ENCODE measurements around the gene C1QB.
"Not testable (repeated sequence)": the region's sequence is repeated elsewhere in the genome, so short reads cannot be mapped to it uniquely, and the experiment has no call there.

Gene C1QB

DNA sequence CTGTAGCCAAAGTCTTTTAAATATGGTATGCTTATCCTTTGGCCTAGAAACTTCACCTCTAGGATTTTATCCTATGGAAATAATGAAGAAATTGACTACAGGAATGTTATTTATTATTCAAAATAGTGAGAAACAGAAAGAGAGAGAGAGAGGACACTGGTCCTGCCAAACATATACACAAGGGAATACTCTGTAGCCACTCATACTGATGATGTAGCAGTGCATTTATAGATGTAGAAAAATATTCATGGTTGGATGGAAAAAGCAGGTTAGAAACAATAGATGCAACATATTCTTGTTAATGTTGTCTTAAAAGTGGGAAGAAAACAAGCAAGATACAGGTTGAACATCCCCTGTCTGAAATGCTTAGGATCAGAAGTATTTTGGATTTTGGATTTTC, 35.4 kb downstream of the C1QB start:
- H3K4me1 ChIP-seq (ENCODE audit: control insufficient read depth, insufficient read depth, low read length), result no peaks in the 10 kb centered on the region
- no peaks in the 10 kb centered on the region for H3K27me3 ChIP-seq (ENCODE audit: control insufficient read depth, insufficient read depth, low read length)

DNA sequence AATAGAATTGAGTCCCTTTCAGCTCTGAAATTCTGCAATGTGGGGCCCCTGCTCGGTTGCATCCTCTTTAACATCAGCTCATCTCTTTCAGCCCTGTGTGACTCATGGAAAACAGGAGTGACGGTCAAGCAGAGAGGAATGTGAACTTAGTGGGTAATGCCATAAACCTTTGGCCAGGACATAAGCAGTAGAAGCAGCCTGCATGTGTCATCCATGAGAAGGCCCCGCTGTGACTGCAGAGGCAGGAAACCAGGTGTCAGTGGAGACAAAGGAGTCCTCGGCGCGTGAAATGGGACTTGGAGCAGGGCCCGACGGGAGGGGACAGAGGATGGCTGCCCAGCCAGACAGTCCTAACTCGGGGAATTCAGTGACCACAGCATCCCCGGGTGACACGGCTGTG, 36.5 kb downstream of the C1QB start:
- Histone ChIP-seq H3K9ac (ENCODE audit: low read depth, low read length) (no peak overlapping the region), H3K4me1 (ENCODE audit: control insufficient read depth, insufficient read depth, low read length) (no peaks in the 10 kb centered on the region), H3K4me3 (ENCODE audit: low read depth, low read length) (no peak overlapping the region), H3K36me3 (ENCODE audit: control insufficient read depth, insufficient read depth, low read length) (no peaks in the 10 kb centered on the region), H3K27me3 (ENCODE audit: control insufficient read depth, insufficient read depth, low read length) (no peaks in the 10 kb centered on the region), H3K9me3 (ENCODE audit: control insufficient read depth, insufficient read depth, low read length) (no peaks in the 10 kb centered on the region)

More for the DNA sequence above, 35.4 kb downstream of the C1QB start:
- Histone ChIP-seq H3K4me3 (ENCODE audit: low read depth, low read length) (no peak overlapping the region), H3K36me3 (ENCODE audit: control insufficient read depth, insufficient read depth, low read length) (no peaks in the 10 kb centered on the region), H3K9ac (ENCODE audit: low read depth, low read length) (no peak overlapping the region), H3K9me3 (ENCODE audit: control insufficient read depth, insufficient read depth, low read length) (no peaks in the 10 kb centered on the region)

DNA sequence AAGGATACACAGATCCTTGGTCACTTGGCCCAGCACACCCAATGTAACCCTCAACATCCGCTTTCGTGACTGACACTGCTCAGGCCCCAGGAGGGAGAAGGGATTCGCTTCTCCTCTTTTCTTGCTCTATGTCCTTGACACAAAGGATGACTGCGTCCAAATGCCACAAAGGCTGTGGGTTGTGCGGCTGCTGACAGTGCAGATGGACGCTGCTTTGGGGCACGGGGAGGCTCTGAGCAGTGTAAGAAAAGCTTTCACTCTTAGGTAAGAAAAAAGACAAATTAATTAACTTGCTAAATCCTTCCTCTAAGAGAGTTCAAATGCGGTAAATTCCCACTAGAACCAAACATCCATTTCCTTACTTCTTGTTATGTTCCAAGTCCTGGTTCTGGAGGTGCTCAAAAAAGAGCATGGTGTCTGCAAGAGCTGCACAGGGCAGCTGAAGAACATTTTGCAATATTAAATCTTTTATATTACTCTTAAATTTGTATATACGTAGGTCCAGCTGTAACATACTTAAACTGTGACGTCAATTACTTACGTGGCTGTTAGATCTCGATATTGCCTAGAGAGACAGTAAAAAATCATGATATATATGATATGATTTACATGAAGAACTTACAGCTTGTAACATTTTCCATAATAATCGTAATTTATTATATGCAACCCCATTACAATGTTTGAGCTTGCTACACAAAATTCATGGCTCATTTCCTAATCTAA, 38.2 kb downstream of the C1QB start:
- Histone ChIP-seq H3K36me3 (ENCODE audit: control insufficient read depth, insufficient read depth, low read length) (no peaks in the 10 kb centered on the region), H3K4me3 (ENCODE audit: low read depth, low read length) (no peak overlapping the region), H3K27me3 (ENCODE audit: control insufficient read depth, insufficient read depth, low read length) (no peaks in the 10 kb centered on the region), H3K9me3 (ENCODE audit: control insufficient read depth, insufficient read depth, low read length) (no peaks in the 10 kb centered on the region), H3K9ac (ENCODE audit: low read depth, low read length) (no peak overlapping the region), H3K4me1 (ENCODE audit: control insufficient read depth, insufficient read depth, low read length) (no peaks in the 10 kb centered on the region)

DNA sequence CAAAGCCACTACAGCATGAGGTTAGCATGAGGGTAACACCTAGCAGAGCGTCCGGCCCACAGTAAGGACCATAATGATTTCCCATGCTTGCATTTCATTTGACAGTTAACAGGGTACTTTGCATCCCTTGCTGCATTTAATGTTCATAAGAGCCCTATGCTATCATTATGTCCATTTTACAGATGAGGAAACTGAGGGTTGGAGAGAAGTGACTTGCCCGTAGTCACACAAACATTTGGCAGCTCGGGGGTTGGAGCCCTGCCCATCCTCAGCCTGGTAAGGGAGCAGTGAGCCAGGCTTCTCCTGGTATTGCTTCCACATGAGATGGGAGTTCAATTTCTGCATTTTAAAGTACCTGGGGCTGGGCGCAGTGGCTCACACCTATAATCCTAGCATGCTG, 41.1 kb downstream of the C1QB start:
- Histone ChIP-seq H3K9ac (ENCODE audit: low read depth, low read length) (no peak overlapping the region), H3K4me3 (ENCODE audit: low read depth, low read length) (no peak overlapping the region), H3K9me3 (ENCODE audit: control insufficient read depth, insufficient read depth, low read length) (no peaks in the 10 kb centered on the region), H3K36me3 (ENCODE audit: control insufficient read depth, insufficient read depth, low read length) (no peaks in the 10 kb centered on the region), H3K4me1 (ENCODE audit: control insufficient read depth, insufficient read depth, low read length) (no peaks in the 10 kb centered on the region), H3K27me3 (ENCODE audit: control insufficient read depth, insufficient read depth, low read length) (no peaks in the 10 kb centered on the region)

DNA sequence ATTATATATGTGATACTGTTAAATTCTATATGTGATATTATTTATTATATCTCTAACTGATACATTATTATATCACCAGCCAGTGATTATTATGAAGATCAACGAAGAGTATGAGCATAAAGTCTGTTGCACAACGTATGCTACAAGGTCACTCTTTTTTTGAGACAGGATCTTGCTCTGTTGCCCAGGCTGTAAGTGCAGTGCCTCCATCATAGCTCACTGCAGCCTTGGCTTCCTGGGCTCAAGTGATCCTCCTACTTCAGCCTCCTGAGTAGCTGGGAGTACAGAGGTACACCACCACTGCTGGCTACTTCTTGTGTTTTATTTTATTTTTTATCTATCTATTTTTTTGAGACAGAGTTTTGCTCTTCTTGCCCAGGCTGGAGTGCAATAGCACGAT, 43.6 kb downstream of the C1QB start:
- H3K9ac ChIP-seq (ENCODE audit: low read depth, low read length), result no peak overlapping the region
- no peak overlapping the region for H3K4me3 ChIP-seq (ENCODE audit: low read depth, low read length)
- H3K36me3 ChIP-seq (ENCODE audit: control insufficient read depth, insufficient read depth, low read length), result no peaks in the 10 kb centered on the region
- H3K27me3 ChIP-seq (ENCODE audit: control insufficient read depth, insufficient read depth, low read length), result no peaks in the 10 kb centered on the region
- H3K4me1 ChIP-seq (ENCODE audit: control insufficient read depth, insufficient read depth, low read length), result no peaks in the 10 kb centered on the region
- H3K9me3 ChIP-seq (ENCODE audit: control insufficient read depth, insufficient read depth, low read length), result no peaks in the 10 kb centered on the region

DNA sequence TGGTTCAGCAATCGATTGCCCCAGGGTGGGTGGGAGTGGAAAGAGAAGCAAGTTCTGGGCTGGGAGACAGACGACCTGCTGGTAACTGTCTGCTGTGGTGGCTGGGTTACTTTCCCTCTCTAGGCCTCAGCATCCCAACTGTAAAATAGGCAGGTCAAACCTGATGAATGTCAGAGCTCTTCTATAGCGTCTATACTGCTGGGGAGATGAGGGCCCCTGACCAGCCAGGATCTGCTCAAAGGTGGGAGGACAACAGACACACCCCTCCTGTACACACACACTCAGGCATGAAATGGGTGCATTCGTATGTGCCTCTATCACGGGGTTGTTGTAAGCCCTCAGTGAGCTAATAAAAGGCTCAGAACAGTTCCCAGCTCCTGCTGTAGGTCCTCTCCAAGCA, 44.9 kb downstream of the C1QB start:
- Histone ChIP-seq H3K4me1 (ENCODE audit: control insufficient read depth, insufficient read depth, low read length) (no peaks in the 10 kb centered on the region), H3K36me3 (ENCODE audit: control insufficient read depth, insufficient read depth, low read length) (no peaks in the 10 kb centered on the region), H3K4me3 (ENCODE audit: low read depth, low read length) (no peak overlapping the region), H3K9me3 (ENCODE audit: control insufficient read depth, insufficient read depth, low read length) (no peaks in the 10 kb centered on the region), H3K9ac (ENCODE audit: low read depth, low read length) (no peak overlapping the region), H3K27me3 (ENCODE audit: control insufficient read depth, insufficient read depth, low read length) (no peaks in the 10 kb centered on the region)

DNA sequence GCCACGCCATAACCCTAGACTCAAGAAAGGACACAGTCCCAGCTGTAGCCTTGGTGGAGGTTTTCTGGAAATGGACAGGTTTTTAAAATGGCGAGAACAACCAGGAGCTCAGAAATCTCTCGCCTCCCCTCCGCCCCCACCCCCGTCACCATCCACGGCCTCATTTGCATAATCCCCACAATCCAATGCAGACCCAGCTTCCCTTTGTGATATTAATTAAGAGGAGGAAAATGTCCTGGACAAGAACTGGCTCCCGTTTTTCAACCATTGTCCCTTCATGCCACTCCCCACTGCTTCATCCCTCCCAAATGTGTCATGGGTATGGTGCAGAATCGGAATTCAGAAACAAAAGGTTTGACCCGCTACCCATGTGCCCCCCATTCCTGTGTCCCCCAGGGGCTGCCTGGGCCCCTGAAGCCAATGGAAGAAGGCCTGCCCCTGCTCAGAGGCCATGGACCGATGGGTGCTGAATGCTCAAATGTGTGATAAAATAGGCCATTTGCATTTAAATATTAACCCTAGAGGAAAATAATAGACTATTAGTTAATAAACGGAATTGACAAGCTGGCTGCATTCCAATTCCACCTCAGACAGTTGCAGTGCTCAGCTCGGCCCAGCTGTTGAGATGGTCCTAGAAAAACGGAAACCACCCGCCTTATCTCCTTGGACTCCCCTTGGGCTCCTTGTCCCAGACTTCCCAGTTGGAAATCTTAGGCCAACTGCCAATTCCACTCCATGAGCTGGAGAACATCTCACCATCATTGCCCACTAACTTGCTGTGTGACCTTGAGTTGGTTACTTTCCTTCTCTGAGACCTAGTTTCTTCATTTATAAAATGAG, 46.9 kb downstream of the C1QB start:
- no peaks in the 10 kb centered on the region for H3K9me3 ChIP-seq (ENCODE audit: control insufficient read depth, insufficient read depth, low read length)
- H3K27me3 ChIP-seq (ENCODE audit: control insufficient read depth, insufficient read depth, low read length), result no peaks in the 10 kb centered on the region
- no peak overlapping the region for H3K4me3 ChIP-seq (ENCODE audit: low read depth, low read length)
- no peak overlapping the region for H3K9ac ChIP-seq (ENCODE audit: low read depth, low read length)
- no peaks in the 10 kb centered on the region for H3K36me3 ChIP-seq (ENCODE audit: control insufficient read depth, insufficient read depth, low read length)
- H3K4me1 ChIP-seq (ENCODE audit: control insufficient read depth, insufficient read depth, low read length), result no peaks in the 10 kb centered on the region

DNA sequence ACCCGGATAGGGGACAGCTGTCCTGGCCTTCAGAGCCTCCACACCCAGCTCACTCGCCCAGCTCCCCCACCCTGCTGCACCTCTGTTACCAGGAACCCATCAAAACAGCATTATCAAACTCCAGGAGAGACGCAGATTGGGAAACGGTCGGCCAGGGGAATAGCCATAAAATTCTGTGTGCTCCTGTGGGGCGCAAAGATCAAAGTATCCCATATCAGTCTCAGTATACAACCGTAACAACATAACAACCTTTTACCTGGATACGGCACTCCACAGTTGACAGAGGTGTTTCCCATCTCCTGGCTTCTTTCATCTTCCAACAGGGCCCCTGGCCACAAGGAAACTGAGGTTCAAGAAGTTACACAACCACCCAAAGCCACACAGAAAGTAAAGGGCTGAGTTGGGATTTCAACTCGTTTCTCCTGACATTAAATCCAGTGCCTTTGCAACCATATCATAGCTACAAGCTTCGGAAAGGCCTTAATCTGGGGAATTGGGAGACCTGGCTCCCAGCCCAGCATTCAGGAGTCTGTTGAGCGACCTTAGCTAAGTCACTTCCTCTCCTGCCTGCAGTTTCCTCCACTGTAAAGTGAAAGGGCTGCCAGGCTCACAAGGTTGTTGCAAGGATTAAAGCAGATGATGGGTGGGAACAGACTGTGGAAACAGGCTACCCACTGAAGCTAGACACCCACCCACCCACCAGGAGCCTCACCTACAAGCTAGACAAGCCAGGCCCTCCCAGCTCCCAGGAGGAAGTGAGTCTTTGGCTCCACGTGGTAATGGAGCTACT, 49.5 kb downstream of the C1QB start:
- H3K36me3 ChIP-seq (ENCODE audit: control insufficient read depth, insufficient read depth, low read length), result no peaks in the 10 kb centered on the region
- H3K9ac ChIP-seq (ENCODE audit: low read depth, low read length), result no peak overlapping the region
- no peak overlapping the region for H3K4me3 ChIP-seq (ENCODE audit: low read depth, low read length)
- no peaks in the 10 kb centered on the region for H3K4me1 ChIP-seq (ENCODE audit: control insufficient read depth, insufficient read depth, low read length)
- no peaks in the 10 kb centered on the region for H3K27me3 ChIP-seq (ENCODE audit: control insufficient read depth, insufficient read depth, low read length)
- H3K9me3 ChIP-seq (ENCODE audit: control insufficient read depth, insufficient read depth, low read length), result no peaks in the 10 kb centered on the region

DNA sequence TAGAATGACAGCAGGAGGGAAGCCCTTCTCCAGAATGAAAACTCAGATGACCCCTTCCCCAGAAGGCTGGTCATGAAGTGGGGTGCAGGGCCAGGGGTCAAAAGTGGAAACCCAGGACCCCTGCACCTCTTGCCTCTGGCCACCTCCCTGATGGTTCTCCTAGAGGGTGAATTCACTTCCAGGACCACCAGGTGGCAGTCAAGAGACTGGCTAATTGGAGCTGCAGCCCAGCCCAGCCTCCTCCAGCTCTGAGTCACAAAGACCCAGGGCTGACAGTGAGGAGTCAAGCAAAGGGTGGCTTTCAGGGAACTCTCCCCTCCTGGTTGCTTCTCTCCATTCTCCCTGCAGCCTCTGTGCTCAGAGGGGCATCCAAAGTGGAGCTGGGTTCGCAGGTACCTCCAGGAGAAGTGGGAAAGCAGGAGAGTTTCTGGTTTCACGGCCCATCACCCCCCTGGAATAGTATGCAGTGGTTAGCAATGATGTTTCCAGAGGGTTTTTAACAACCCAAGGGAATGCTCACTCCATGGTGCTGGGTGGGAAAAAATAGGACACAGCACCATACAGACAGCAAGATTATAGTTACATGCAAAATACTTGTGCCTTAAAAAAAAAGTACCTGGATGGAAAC, 51.5 kb downstream of the C1QB start:
- no peak overlapping the region for H3K9ac ChIP-seq (ENCODE audit: low read depth, low read length)
- no peaks in the 10 kb centered on the region for H3K4me1 ChIP-seq (ENCODE audit: control insufficient read depth, insufficient read depth, low read length)
- H3K9me3 ChIP-seq (ENCODE audit: control insufficient read depth, insufficient read depth, low read length), result no peaks in the 10 kb centered on the region
- no peaks in the 10 kb centered on the region for H3K36me3 ChIP-seq (ENCODE audit: control insufficient read depth, insufficient read depth, low read length)
- peaks cover 5% of the 10 kb centered on the region for H3K27me3 ChIP-seq (ENCODE audit: control insufficient read depth, insufficient read depth, low read length)
- H3K4me3 ChIP-seq (ENCODE audit: low read depth, low read length), result no peak overlapping the region

DNA sequence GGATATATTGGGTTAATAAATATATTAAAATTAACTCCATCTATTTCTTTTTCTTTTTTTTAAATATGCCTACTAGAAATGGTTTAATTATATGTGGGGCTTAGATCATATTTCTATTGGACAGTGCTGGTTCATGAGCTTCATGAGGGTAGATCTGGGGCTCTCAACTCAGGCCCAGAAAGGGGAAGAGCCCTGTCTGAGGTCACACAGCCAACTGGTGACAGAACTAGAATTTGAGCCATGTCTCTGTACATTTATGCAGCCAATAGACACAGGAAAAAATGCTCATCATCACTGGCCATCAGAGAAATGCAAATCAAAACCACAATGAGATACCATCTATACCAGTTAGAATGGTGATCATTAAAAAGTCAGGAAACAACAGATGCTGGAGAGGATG, 52.5 kb downstream of the C1QB start:
- Histone ChIP-seq H3K9ac (ENCODE audit: low read depth, low read length) (no peak overlapping the region), H3K36me3 (ENCODE audit: control insufficient read depth, insufficient read depth, low read length) (no peaks in the 10 kb centered on the region), H3K4me3 (ENCODE audit: low read depth, low read length) (no peak overlapping the region), H3K27me3 (ENCODE audit: control insufficient read depth, insufficient read depth, low read length) (peaks cover 9% of the 10 kb centered on the region), H3K4me1 (ENCODE audit: control insufficient read depth, insufficient read depth, low read length) (no peaks in the 10 kb centered on the region), H3K9me3 (ENCODE audit: control insufficient read depth, insufficient read depth, low read length) (no peaks in the 10 kb centered on the region)

DNA sequence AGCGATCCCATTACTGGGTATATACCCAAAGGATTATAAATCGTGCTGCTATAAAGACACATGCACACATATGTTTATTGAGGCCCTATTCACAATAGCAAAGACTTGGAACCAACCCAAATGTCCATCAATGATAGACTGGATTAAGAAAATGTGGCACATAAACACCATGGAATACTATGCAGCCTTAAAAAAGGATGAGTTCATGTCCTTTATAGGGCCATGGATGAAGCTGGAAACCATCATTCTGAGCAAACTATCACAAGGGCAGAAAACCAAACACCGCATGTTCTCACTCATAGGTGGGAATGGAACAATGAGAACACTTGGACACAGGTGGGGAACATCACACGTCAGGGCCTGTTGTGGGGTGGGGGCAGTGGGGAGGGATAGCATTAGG, 53.1 kb downstream of the C1QB start:
- not testable (repeated sequence) for H3K9ac ChIP-seq (ENCODE audit: low read depth, low read length); H3K9me3 ChIP-seq (ENCODE audit: control insufficient read depth, insufficient read depth, low read length); H3K36me3 ChIP-seq (ENCODE audit: control insufficient read depth, insufficient read depth, low read length); H3K4me1 ChIP-seq (ENCODE audit: control insufficient read depth, insufficient read depth, low read length); H3K27me3 ChIP-seq (ENCODE audit: control insufficient read depth, insufficient read depth, low read length); H3K4me3 ChIP-seq (ENCODE audit: low read depth, low read length)
